Measurements from ENCODE around the gene BRPF1. TPM values are rescaled to one million over a fixed set of nuclear protein-coding genes. Genes with fewer than 3 reads are reported as not detected.
A peak's percentile ranks its signal among the peaks of the same experiment; 100 is the strongest.

Gene BRPF1
- total RNA-seq, 1 donor from 2014 or later: 27.1 TPM

- H3K9me3 Mint-ChIP-seq: no peaks in the 10 kb centered on the region
- no peak overlapping the region for H3K4me3 Mint-ChIP-seq
- no peak for DNase-seq (ENCODE audit: low spot score in 2 of 2, unreplicated experiment in 2 of 2)
- no peak for TF ChIP-seq CTCF (IDR thresholded peaks at IDR 0.05; ENCODE audit: unreplicated experiment)
- no peaks in the 10 kb centered on the region for H3K27me3 Mint-ChIP-seq (ENCODE audit: low read depth)
- H3K36me3 Mint-ChIP-seq: peaks cover 9% of the 10 kb centered on the region
- peaks cover 16% of the 10 kb centered on the region for H3K4me1 Mint-ChIP-seq
- H3K27ac Mint-ChIP-seq: peak overlapping the region; percentile 66
Observed at GRCh38 chr3:9690451-9691450, 40.8 kb upstream of the BRPF1 start.

GRCh38 chr3:9691636-9692035, 39.9 kb upstream of the BRPF1 start:
- H3K36me3 Mint-ChIP-seq: peaks cover 6% of the 10 kb centered on the region
- no peak for DNase-seq (ENCODE audit: low spot score in 2 of 2, unreplicated experiment in 2 of 2)
- no peak for TF ChIP-seq CTCF (IDR thresholded peaks at IDR 0.05; ENCODE audit: unreplicated experiment)
- no peak overlapping the region for H3K4me3 Mint-ChIP-seq
- peaks cover 16% of the 10 kb centered on the region for H3K4me1 Mint-ChIP-seq
- H3K9me3 Mint-ChIP-seq: no peaks in the 10 kb centered on the region
- no peaks in the 10 kb centered on the region for H3K27me3 Mint-ChIP-seq (ENCODE audit: low read depth)
- H3K27ac Mint-ChIP-seq: no peak overlapping the region

GRCh38 chr3:9692416-9692815, 39.1 kb upstream of the BRPF1 start:
- no peak overlapping the region for H3K4me3 Mint-ChIP-seq
- H3K27ac Mint-ChIP-seq: peak overlapping the region; percentile 43
- DNase-seq (ENCODE audit: low spot score in 2 of 2, unreplicated experiment in 2 of 2): no peak
- no peaks in the 10 kb centered on the region for H3K9me3 Mint-ChIP-seq
- TF ChIP-seq CTCF (IDR thresholded peaks at IDR 0.05; ENCODE audit: unreplicated experiment): no peak
- no peaks in the 10 kb centered on the region for H3K27me3 Mint-ChIP-seq (ENCODE audit: low read depth)
- peaks cover 8% of the 10 kb centered on the region for H3K36me3 Mint-ChIP-seq
- H3K4me1 Mint-ChIP-seq: peaks cover 16% of the 10 kb centered on the region

- H3K36me3 Mint-ChIP-seq: peaks cover 15% of the 10 kb centered on the region
- DNase-seq (ENCODE audit: low spot score in 2 of 2, unreplicated experiment in 2 of 2): no peak
- TF ChIP-seq CTCF (IDR thresholded peaks at IDR 0.05; ENCODE audit: unreplicated experiment): no peak
- no peak overlapping the region for H3K27ac Mint-ChIP-seq
- H3K27me3 Mint-ChIP-seq (ENCODE audit: low read depth): no peaks in the 10 kb centered on the region
- H3K4me3 Mint-ChIP-seq: no peak overlapping the region
- no peaks in the 10 kb centered on the region for H3K9me3 Mint-ChIP-seq
- H3K4me1 Mint-ChIP-seq: peaks cover 13% of the 10 kb centered on the region
Observed at GRCh38 chr3:9695345-9695744, 36.2 kb upstream of the BRPF1 start.

GRCh38 chr3:9695746-9696145, 35.8 kb upstream of the BRPF1 start:
- no peaks in the 10 kb centered on the region for H3K27me3 Mint-ChIP-seq (ENCODE audit: low read depth)
- no peak overlapping the region for H3K4me3 Mint-ChIP-seq
- no peaks in the 10 kb centered on the region for H3K9me3 Mint-ChIP-seq
- TF ChIP-seq CTCF (IDR thresholded peaks at IDR 0.05; ENCODE audit: unreplicated experiment): no peak
- no peak for DNase-seq (ENCODE audit: low spot score in 2 of 2, unreplicated experiment in 2 of 2)
- H3K4me1 Mint-ChIP-seq: peaks cover 9% of the 10 kb centered on the region
- peaks cover 16% of the 10 kb centered on the region for H3K36me3 Mint-ChIP-seq
- no peak overlapping the region for H3K27ac Mint-ChIP-seq
